Activated CD8-positive, alpha-beta T cell treated with anti-CD3 and anti-CD28 coated beads for 36 hours (primary cell): ENCODE measurements around the gene PPP2R3B. TPM values are rescaled to one million over a fixed set of nuclear protein-coding genes. Genes with fewer than 3 reads are reported as not detected.
"Not testable (repeated sequence)": the region's sequence is repeated elsewhere in the genome, so short reads cannot be mapped to it uniquely, and the experiment has no call there.

Experiments
- ATAC-seq: fragments of 200-7000 bp; cut with Tn5 transposase; one replicate; pipeline ENCODE4 v1.10.0; 2021; ENCODE audit warnings: mild to moderate bottlenecking, moderate library complexity
- CTCF ChIA-PET: fragments of 350-600 bp; sonication (Branson Sonifier 250); formaldehyde crosslinking; loops from one replicate; lab custom pipeline; 2021; ENCODE audit warnings: antibody characterized with exemption; lab: Charles Lee
- POLR2A ChIA-PET: fragments of 350-600 bp; sonication (Branson Sonifier 250); formaldehyde crosslinking; loops from one replicate; lab custom pipeline; 2021; ENCODE audit warnings: antibody characterized with exemption; lab: Charles Lee
- DNase-seq: peaks from one replicate; pipeline ENCODE4 v3.0.0-alpha.2; 2020
- H3K27ac Mint-ChIP-seq: one replicate; pipeline ENCODE4 v1.8.0; 2021; ENCODE audit warnings: mild to moderate bottlenecking, mixed read lengths
- H3K27me3 Mint-ChIP-seq: one replicate; pipeline ENCODE4 v1.8.0; 2021; ENCODE audit warnings: mixed read lengths
- H3K36me3 Mint-ChIP-seq: one replicate; pipeline ENCODE4 v1.8.0; 2021; ENCODE audit warnings: low read depth, mixed read lengths
- H3K4me1 Mint-ChIP-seq: one replicate; pipeline ENCODE4 v1.8.0; 2021; ENCODE audit warnings: low read depth, mixed read lengths
- H3K4me3 Mint-ChIP-seq: one replicate; pipeline ENCODE4 v1.8.0; 2021; ENCODE audit warnings: mild to moderate bottlenecking, moderate library complexity, mixed read lengths
- H3K9me3 Mint-ChIP-seq: one replicate; pipeline ENCODE4 v1.8.0; 2021; ENCODE audit warnings: mixed read lengths
- intact Hi-C: fragments of 100-400 bp; cut with micrococcal nuclease; formaldehyde crosslinking; loops from one replicate; pipeline ENCODE4 v1.10.0; 2022
- total RNA-seq, 2 experiments: library from RNA; stranded (reverse); gene quantifications; one replicate each; pipeline ENCODE4 v1.2.3, GENCODE V29; 2021
- TF ChIP-seq, protein P1 (sequence below): fragments of 200-600 bp; IDR thresholded peaks from one replicate; pipeline ENCODE4 v1.8.0; 2022; ENCODE audit warnings: antibody characterized with exemption, mild to moderate bottlenecking

Gene PPP2R3B
- total RNA-seq, 2 experiments from 2014 or later = 44.9 to 45.7 TPM

DNA sequence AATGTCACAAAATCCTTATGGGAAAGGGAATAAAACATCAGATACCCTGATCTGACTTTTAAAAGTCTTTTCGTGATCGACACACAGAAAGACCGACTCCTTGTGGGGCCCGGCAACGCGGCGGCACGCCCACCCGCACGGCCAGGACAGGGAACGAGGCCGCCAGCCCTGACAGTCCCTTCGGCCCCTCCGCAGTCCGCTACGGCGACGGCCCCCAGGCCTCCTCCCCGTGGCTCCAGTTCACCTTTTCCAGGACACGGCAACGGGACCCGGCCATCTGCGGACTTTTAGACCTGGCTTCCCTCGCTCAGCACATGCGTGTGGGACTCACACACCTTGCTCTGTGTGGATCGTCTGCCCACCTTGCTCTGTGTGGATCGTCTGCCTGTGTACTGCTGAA lies 34.5 kb downstream of the PPP2R3B start:
- intact Hi-C loops = no loop called here
- no peak overlapping the region for H3K4me3 Mint-ChIP-seq
- CTCF ChIA-PET = no interaction called here
- H3K27ac Mint-ChIP-seq = no peak overlapping the region
- H3K36me3 Mint-ChIP-seq = peaks cover 20% of the 10 kb centered on the region
- peaks cover 11% of the 10 kb centered on the region for H3K4me1 Mint-ChIP-seq
- no peaks in the 10 kb centered on the region for H3K27me3 Mint-ChIP-seq
- TF ChIP-seq, protein P1, sequence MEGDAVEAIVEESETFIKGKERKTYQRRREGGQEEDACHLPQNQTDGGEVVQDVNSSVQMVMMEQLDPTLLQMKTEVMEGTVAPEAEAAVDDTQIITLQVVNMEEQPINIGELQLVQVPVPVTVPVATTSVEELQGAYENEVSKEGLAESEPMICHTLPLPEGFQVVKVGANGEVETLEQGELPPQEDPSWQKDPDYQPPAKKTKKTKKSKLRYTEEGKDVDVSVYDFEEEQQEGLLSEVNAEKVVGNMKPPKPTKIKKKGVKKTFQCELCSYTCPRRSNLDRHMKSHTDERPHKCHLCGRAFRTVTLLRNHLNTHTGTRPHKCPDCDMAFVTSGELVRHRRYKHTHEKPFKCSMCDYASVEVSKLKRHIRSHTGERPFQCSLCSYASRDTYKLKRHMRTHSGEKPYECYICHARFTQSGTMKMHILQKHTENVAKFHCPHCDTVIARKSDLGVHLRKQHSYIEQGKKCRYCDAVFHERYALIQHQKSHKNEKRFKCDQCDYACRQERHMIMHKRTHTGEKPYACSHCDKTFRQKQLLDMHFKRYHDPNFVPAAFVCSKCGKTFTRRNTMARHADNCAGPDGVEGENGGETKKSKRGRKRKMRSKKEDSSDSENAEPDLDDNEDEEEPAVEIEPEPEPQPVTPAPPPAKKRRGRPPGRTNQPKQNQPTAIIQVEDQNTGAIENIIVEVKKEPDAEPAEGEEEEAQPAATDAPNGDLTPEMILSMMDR = no peak
- POLR2A ChIA-PET = no interaction called here
- DNase-seq (no peak), ATAC-seq (no peak)
- no peaks in the 10 kb centered on the region for H3K9me3 Mint-ChIP-seq

GRCh38 chrX:351736-352135 lies 35.0 kb downstream of the PPP2R3B start:
- H3K27me3 Mint-ChIP-seq = no peaks in the 10 kb centered on the region
- peaks cover 19% of the 10 kb centered on the region for H3K36me3 Mint-ChIP-seq
- H3K9me3 Mint-ChIP-seq = no peaks in the 10 kb centered on the region
- intact Hi-C loops = no loop called here
- no peak overlapping the region for H3K27ac Mint-ChIP-seq
- ChIA-PET CTCF (no interaction called here), POLR2A (no interaction called here)
- ATAC-seq (no peak), DNase-seq (no peak)
- H3K4me3 Mint-ChIP-seq = no peak overlapping the region
- peaks cover 7% of the 10 kb centered on the region for H3K4me1 Mint-ChIP-seq
- TF ChIP-seq, protein P1 = no peak

DNA sequence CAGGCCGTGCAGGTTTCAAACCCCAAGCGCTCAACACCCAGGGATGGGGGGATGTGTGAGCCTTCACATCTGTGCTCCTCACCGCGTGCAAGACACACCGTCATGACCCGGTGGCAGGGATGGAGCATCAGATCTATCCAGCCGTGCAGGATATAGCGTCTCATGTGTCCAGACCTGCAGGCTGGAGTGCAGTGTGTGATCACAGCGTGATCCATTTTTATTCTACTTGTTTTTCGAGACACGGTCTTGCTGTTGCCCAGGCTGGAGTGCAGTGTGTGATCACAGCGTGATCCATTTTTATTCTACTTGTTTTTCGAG lies 35.4 kb downstream of the PPP2R3B start:
- DNase-seq, POLR2A ChIA-PET, H3K27ac Mint-ChIP-seq, CTCF ChIA-PET, intact Hi-C loops, H3K9me3 Mint-ChIP-seq, H3K27me3 Mint-ChIP-seq, ATAC-seq, H3K4me1 Mint-ChIP-seq, H3K4me3 Mint-ChIP-seq: not testable (repeated sequence)
- H3K36me3 Mint-ChIP-seq = peaks cover 15% of the 10 kb centered on the region

DNA sequence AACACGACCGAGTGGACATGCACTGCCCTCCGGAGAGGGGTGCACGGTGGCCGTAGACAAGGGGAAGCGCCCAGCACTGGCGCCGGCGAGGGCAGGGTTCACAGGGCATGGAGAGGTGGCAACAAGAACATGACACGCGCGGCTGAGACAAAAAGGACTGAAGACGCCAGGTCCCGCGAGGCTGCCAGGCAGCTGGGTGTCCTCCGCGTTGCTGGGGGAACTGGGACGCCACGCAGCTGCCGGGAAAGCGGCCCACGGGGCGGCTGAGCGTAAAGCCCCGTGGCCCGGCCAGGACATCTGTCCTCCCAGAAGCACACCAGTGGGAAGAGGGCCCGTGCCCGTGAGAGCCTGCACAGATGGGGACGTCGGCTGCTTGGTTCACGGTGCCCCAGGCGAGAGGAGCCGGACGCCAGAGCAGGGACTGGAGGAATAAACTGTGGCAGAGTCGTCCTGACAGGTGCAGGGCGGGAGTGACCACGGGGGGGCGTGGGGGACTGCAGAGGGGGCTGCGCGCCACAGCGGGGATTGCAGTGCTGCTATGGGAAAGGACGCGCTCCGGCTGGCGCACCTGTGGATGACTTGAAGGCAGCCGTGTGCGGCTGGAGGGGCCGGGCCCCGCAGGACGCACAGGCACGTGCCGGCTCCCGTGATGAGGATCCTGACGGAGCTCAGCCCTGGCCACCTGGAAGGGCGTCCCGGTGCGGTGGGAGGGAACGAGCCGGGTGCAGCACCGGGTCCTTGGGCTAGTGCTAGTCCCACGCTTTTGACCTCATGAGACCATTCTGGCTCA lies 36.0 kb downstream of the PPP2R3B start:
- CTCF ChIA-PET = no interaction called here
- POLR2A ChIA-PET = no interaction called here
- no peak for ATAC-seq

DNA sequence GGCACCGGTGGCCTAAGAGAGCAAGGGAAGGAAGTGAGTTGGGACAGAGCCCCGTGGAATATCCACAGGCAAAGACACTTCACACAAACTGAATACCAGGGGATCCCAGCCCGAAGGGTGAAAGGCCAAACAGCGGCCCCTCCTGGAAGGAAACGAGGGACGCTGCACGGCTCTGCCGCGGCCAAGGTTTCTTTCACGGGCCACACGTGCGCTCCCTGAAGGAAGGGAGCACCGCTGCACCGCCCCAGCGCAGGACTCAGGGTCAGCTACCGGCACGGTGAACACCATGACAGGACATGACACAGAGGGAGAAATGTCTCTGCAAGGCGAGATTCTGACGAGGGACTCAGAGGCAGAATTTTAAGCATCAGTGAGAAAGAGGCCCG lies 36.6 kb downstream of the PPP2R3B start:
- ChIA-PET POLR2A (no interaction called here), CTCF (no interaction called here)
- ATAC-seq = no peak
- DNase-seq = no peak
- Mint-ChIP-seq H3K4me3 (no peak overlapping the region), H3K27me3 (no peaks in the 10 kb centered on the region), H3K4me1 (no peaks in the 10 kb centered on the region), H3K36me3 (peaks cover 5% of the 10 kb centered on the region), H3K27ac (no peak overlapping the region), H3K9me3 (no peaks in the 10 kb centered on the region)
- intact Hi-C loops = no loop called here
- TF ChIP-seq, protein P1 = no peak

More for the DNA sequence above, 36.0 kb downstream of the PPP2R3B start:
- Mint-ChIP-seq H3K27ac (no peak overlapping the region), H3K36me3 (peaks cover 10% of the 10 kb centered on the region), H3K4me1 (no peaks in the 10 kb centered on the region), H3K9me3 (no peaks in the 10 kb centered on the region), H3K27me3 (no peaks in the 10 kb centered on the region), H3K4me3 (no peak overlapping the region)
- TF ChIP-seq, protein P1 = no peak
- DNase-seq = no peak
- intact Hi-C loops = no loop called here
